GM21723 (cell line): ENCODE measurements around the gene ZBTB21.

Experiments used
- ATAC-seq: cut with Tn5 transposase; IDR thresholded peaks from one replicate; pipeline ENCODE4 v1.9.1; 2021; ENCODE audit warnings: mild to moderate bottlenecking, moderate library complexity; ENCODE audit not compliant: unreplicated experiment

Gene ZBTB21

GRCh38 chr21:42021371-42022090 lies 11.4 kb upstream of the ZBTB21 start:
- ATAC-seq: no peak

- no peak for ATAC-seq
Observed at GRCh38 chr21:42019706-42020105, 9.5 kb upstream of the ZBTB21 start.

GRCh38 chr21:42019101-42019605 lies 9.0 kb upstream of the ZBTB21 start:
- no peak for ATAC-seq

- ATAC-seq: no peak
Observed at GRCh38 chr21:42017022-42017421, 6.9 kb upstream of the ZBTB21 start.

GRCh38 chr21:42016364-42016985 lies 6.3 kb upstream of the ZBTB21 start:
- no peak for ATAC-seq

GRCh38 chr21:42013931-42014330 lies 3.8 kb upstream of the ZBTB21 start:
- ATAC-seq: no peak

- ATAC-seq: no peak
Observed at GRCh38 chr21:42013376-42013775, 3.2 kb upstream of the ZBTB21 start.

- no peak for ATAC-seq
Observed at GRCh38 chr21:42012763-42013329, 2.7 kb upstream of the ZBTB21 start.

GRCh38 chr21:42012344-42012743 lies 2.2 kb upstream of the ZBTB21 start:
- ATAC-seq: no peak

- ATAC-seq: peak; percentile 28
Observed at GRCh38 chr21:42010507-42011495, 641 bp upstream of the ZBTB21 start.

GRCh38 chr21:42009018-42009830 lies 936 bp downstream of the ZBTB21 start:
- peak; percentile 28 for ATAC-seq

GRCh38 chr21:42007356-42007940 lies 2.7 kb downstream of the ZBTB21 start:
- ATAC-seq: no peak

- ATAC-seq: no peak
Observed at GRCh38 chr21:42006765-42007164, 3.4 kb downstream of the ZBTB21 start.

GRCh38 chr21:42004406-42005199 lies 5.6 kb downstream of the ZBTB21 start:
- no peak for ATAC-seq

GRCh38 chr21:42003051-42003461 lies 7.1 kb downstream of the ZBTB21 start:
- no peak for ATAC-seq

- peak; percentile 78 for ATAC-seq
Observed at GRCh38 chr21:42002421-42002958, 7.7 kb downstream of the ZBTB21 start.

GRCh38 chr21:42001781-42002180 lies 8.4 kb downstream of the ZBTB21 start:
- ATAC-seq: no peak

GRCh38 chr21:42000908-42001307 lies 9.3 kb downstream of the ZBTB21 start:
- no peak for ATAC-seq

- no peak for ATAC-seq
Observed at GRCh38 chr21:41997657-41998056, 12.5 kb downstream of the ZBTB21 start.
